OCI-LY1 (cell line): Measurements from ENCODE around the gene TAS2R41.

Experiments used
- CTCF ChIP-seq: fragments of 200-600 bp; sonication (generic), shearing (Covaris generic); IDR thresholded peaks from 2 replicates; pipeline ENCODE4 v1.5.1; 2017; ENCODE audit warnings: mild to moderate bottlenecking, antibody characterized with exemption, low read length, moderate library complexity, mixed read lengths
- EZH2 ChIP-seq: fragments of 200-600 bp; sonication (generic), shearing (Covaris generic); IDR thresholded peaks from 2 replicates; pipeline ENCODE4 v1.8.0; 2017; ENCODE audit warnings: borderline replicate concordance, mixed run types, mild to moderate bottlenecking, antibody characterized with exemption, low read length, moderate library complexity, mixed read lengths

- no peak for TF ChIP-seq CTCF
- no peak for TF ChIP-seq EZH2
Observed at GRCh38 chr7:143451122-143451521, 26.6 kb upstream of the TAS2R41 start.
